Measurements from ENCODE around the gene MAML2.
A peak's percentile ranks its signal among the peaks of the same experiment; 100 is the strongest.

Gene MAML2

DNA sequence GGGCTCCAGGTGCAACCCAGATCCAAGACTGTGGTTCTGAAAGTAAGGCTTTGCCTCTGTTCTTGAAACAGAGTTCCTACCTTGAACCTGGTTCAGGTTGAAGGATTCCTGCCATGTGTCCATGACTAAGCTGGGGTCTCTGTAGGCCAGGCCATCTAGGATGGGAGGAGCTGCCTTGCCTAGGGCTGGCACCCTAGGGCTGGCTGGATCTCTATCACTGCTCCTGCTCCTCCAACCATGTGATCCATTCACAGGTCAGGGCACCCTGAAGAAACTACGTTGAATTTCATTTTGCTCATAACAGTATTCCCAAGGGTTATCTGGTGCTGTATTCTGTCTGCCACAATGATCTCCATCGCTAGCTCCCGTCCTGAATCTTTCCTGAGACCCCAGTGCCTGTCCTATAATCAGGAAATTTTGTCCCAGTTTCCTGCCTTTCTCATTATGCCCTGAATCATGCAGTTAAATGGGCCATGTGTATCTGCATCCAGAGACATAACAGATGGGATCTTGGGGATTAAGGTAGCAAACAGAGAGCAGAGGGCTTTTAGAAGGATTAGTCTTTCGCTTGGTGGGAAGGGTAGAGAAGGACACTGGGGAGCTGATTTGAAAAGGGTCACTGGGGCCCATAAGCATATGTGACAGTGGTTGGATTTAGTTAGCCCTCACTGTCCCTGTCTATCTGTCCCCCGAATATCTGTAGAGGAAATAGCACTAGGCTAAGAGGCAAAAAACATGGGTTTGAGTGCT, 320.9 kb downstream of the MAML2 start:
- no peak for DNase-seq

DNA sequence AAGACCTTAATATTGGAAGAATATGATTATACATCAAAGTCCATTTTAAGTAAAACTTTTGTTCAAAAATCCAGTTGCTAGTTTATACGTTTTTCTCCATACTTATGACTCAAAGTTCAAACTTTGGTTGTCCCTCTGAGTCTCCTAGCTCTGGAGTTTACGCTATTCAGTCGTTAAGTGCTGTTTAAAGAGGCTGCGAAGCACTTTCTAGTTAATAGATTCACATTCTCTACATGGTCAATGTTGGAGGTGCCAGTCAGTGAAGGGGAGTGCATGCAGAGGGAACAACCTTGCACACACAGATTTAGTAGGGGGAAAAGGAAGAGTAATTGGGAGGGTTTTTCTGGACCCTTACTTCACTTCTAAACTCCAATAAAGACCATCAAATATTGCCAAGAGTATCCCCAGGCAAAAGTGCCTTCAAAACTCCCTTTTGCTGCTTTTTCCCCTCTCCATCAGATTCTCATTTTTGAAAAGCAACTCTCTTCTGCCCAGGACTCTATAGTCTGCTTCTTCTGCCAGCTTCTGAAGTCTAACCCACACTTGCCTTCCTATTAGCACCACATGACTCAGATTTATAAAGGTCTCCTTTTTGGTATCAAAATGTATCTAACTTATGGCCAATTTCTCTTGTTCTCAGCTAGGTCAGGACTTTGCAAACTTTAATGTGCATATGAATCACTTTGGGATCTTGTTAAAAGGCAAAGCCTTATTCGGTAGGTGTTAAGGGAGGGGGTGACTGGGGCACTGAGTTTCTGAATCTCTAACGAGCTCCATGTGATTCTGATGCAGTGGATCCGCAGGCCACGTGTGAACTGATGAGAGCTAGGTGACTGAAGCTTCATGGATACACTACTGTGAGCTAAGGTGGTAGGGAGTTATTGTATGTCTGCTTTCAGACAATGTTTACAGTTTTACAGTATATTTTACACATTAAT, 322.9 kb downstream of the MAML2 start:
- no peak for DNase-seq

DNA sequence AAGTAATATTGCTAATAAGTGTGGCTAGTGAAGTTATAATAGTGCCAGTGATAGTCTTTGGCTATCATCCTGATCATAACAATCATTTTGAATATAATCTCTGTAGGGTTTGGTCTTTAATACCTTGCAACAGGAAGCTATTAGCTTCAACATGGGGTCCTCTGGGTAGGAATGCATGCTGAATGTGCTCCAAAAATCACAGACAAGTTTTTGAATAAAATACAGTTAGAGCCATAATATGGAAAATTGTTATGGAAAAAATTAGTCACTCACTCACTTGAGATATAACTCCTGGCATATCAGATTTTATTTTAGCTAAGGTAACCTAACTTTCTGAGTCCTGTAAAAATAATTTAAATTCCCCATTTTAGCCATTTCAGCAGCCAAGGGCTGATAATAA, 323.7 kb downstream of the MAML2 start:
- DNase-seq: no peak

DNA sequence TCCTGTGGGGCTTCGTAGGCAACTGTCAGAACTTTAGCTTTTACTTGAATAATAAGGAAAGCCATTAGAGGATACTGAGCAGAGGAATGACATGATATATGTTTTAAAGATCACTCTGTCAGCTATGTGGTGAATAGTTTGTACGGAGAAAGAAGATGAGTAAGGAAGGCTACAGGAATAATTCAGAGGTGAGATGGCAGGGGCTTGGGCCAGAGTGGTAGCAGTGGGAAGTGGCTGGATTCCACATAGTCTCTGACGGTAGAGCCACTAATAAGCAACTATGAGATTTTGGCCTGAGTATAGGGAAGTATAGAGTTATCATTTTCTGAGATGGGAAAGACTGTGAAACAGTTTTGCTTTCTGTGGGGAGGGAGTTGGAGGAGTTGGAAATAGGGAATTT, 325.1 kb downstream of the MAML2 start:
- no peak for DNase-seq

DNA sequence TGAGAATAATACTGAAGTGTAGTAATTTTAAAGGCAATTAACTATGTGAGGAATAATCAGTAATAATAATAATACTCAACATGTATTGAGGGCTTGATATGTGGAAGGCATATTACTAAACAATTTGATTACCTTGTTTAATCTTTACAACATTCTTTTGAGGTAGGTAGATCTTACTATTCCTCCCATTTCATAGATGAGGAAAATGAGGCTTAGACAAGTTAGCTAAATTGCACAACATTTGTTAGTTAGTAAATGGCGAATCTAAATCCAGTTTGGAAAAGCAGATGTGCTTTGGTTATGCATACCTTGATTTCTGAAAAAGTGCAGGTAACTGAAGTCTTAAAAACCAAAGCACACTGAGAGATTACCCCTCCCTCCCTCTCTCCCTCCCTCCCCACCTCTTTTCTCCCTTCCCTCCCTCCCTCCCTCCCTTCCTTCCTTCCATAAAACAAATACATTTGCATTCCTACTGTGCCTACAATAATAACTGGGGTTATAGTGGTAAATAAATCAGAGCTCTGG, 326.0 kb downstream of the MAML2 start:
- no peak for DNase-seq

DNA sequence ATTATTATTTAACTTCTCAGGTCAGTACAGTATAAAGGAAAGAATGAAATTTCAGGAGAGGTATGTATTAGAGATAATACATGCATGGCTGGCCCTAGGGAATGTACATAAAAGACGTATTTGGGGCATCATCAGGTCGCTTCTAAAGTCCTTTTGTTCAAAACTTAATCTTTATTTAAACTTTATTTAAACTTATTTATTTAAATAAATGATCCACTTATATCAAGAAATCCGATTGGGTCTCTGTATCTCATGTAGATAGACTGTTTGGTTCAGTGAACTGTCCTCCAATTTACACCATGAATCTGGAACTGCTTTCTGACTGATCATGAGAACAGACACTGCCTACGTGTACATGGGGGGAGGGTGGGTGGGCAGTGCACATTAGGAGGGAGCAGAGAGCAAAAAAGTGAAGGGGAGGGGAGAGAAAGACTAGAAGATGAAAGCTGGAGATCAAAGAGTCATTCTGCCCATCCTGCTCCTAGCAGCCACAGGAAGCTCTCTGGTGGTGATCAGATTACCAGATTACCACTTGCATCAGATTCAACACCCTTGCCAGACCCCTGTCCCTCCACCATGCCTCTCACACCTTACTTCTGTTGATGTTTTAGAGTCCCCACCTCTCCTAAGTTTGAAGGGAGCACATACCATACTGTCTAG, 327.0 kb downstream of the MAML2 start:
- no peak for DNase-seq

DNA sequence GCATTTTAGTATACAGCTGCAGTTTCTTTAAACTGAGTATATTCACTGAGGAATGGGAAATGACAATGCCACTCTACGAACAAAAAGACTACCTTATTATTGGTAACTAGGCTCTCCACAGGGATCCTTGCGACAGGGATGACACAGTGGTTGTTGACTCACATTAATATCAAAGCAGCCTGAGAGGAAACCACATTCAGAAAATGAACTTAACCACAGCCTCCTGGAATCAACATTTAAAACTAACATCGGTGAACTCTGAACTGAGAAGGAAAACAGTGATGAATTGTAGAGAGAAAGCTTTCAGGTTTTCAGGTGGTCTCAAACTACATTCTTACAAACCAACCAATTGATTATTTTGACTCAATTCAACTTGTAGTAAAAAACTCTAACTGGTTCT, 328.8 kb downstream of the MAML2 start:
- peak; percentile 20 for DNase-seq

DNA sequence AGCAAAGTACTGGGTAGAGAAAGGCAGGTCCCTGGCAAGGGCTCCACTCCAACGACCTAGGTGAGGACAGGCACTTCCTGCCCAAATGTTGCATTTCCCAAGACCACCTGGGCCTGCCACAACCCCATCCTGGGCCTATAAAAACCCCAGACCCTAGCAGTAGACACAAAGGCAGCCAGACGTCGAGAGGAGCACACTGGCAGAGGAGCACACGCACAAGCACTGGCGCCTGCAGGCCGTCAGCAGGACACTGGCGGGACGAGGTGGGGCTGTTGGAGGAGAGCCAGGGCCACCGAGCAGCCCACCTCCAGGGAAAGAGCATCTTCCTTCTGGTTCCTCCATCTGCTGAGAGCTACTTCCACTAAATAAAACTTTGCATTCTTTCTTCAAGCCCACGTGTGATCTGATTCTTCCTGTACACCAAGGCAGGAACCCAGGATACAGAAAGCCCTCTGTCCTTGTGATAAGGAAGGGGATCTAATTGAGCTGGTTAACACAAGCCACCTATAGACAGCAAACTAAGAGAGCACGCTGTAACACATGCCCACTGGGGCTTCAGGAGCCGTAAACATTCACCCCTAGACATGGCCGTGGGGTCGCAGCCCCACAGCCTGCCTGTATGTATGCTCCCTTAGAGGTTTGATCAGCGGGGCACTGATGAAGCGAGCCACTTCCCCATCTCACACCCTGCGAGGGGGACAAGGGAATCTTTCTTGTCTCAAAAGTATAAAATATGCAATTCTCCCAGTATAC, 329.4 kb downstream of the MAML2 start:
- DNase-seq: no peak

DNA sequence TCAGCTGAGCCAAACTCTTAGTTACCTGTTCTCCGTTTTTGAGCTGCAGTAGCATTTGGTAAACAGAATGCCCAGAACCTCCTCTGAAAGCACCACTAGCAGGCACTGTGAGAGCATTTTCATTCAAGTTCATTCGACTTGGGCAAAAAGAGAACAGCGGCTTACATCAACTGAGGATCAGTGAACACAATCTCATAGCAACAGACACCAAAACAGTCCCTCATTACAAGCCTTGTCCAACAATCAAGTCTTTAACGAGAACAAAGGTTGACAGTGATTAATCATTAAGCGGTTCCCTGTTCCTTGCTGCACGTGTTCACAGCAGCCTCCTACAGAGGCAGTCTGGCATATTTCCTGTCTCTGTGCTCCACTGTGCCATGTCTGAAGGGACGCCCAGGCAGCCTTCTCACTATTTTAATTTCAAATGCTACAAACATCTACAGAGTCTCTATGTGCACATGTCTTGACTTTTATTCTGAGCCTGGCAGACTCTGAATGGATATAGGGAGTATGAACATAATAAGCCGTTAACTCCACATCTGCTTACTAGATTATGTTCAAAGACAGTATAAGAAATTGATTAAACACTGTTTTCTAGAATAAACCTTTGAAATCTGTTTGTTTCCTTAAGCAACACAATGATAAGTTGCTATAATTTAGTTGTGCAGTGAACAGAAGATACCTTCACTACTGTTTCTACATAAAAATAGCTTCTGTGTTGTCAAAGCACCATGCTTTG, 330.7 kb downstream of the MAML2 start:
- DNase-seq: peak; percentile 41

DNA sequence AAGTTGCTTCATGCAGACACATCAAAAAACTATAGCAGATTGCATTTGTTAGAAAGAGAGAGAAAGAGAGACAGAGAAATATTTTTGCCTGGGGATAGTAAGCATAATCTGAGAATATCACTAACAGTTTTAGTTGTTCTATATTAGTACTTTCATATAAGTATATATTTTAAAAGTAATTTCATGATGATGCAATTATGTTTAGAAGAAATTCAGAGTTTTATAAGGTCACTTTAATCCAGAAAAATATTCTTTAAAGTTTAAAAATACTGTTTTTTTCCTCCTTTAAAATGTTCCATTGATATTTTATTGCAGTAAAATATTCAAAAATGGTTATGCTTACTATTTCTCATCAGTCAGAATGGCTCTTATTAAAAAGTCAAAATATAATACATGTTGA, 332.3 kb downstream of the MAML2 start:
- no peak for DNase-seq

DNA sequence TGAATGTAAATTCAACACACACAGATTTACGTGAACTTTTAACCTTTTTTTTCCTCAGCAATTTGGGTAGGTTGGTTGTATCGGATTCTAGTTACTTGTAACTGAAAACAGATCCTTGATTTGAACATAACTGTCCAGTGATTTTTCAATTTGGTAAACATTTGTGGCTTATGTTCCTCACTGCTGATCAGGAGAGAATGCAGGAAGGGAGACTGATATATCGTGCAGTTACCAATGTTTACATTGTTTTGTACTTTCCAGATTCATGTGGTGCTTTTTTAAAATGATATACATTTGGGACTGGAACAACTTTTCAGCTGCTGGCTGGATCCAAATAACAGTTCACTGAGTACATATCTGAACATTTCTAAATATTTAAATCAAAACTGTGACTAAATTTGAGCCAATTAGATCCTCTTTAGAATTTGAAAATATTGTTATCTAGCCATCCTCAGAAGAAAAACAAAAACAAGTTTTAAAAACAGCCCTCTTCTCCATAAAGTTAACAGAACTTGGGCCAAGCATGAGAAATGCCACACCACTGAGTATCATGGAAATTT, 334.8 kb downstream of the MAML2 start:
- no peak for DNase-seq

DNA sequence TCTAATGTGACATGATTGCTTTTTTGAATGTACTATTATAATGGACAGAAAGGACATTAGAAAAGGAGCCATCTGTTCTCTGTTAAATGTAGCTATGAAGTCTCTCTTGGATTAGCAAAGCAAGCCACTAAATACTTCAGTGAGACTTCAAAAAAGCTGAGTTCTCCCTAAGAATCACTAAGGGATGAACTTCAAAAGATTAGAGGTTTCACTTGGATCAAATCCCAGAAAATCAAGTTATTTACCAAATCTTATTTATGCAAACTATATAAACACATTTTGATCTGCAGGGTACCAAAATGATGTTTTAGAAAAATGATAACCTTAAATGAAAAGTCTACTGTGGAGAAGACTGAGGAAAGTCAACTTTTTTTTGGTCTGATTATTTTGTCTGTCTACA, 337.0 kb downstream of the MAML2 start:
- no peak for DNase-seq

DNA sequence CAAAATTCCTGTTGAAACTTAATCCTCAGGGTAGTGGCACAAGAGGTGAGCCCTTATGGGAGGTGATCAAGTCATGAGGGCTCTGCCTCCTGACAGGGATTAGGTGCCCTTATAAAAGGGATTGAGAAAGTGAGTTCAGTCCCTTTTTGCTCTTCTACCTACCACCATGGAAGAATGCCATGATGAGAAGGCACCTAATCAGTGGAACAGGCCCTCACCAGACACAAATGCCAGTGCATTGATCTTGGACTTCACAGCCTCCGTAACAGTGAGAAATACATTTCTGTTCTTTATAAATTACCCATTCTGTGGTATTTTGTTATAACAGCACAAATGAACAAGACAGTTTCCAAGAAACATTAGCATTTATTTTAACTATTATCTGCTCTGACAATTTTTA, 338.1 kb downstream of the MAML2 start:
- no peak for DNase-seq

DNA sequence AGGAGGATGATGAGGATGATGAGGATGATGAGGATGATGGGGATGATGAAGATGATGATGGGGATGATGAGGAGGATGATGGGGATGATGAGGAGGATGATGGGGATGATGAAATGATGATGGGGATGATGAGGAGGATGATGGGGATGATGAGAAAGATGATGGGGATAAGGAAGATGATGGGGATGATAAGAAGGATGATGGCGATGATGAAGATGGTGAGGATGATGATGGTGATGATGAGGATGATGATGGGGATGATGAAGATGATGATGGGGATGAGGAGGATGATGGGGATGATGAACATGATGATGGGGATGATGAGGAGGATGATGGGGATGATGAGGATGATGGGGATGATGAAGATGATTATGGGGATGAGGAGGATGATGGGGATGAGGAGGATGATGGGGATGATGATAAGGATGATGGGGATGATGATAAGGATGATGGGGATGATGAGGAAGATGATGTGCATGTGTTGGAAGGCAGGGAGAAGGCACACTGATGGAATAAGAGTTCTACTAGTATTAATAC, 340.2 kb downstream of the MAML2 start:
- no peak for DNase-seq

DNA sequence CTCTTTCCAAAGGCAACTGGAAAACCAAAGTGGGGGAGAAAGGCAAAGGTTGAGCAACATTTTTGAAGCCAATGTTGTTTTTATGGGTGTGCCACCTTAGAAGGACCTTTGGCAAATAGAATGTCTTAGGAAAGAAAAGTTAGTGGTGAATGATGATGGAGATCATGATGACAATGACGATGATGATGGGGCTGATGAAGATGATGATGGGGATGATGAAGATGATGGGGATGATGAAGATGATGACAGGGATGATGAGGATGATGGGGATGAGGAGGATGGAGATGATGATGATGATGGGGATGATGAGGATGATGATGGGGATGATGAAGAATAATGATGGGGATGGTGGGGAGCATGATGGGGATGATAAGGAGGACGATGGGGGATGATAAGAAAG, 340.7 kb downstream of the MAML2 start:
- no peak for DNase-seq

DNA sequence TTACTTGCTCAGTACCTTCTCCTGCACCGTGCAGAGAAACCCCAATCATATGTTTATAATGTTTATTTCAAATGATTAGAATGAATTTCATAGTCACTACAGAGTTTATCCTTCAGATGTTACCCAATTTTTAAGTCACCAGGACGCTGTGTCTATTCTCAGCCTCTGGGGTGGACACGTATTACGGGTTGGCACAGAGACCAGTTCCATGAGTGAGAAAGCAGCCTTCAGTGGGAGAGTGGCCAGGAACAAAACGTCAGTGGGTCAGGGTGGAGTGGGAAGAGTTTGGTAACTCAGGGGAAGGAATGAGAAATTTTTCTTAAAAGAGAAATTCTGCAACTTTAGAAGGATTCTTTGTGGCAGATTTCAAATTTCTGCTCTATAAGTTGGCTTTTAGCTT, 342.0 kb downstream of the MAML2 start:
- no peak for DNase-seq

DNA sequence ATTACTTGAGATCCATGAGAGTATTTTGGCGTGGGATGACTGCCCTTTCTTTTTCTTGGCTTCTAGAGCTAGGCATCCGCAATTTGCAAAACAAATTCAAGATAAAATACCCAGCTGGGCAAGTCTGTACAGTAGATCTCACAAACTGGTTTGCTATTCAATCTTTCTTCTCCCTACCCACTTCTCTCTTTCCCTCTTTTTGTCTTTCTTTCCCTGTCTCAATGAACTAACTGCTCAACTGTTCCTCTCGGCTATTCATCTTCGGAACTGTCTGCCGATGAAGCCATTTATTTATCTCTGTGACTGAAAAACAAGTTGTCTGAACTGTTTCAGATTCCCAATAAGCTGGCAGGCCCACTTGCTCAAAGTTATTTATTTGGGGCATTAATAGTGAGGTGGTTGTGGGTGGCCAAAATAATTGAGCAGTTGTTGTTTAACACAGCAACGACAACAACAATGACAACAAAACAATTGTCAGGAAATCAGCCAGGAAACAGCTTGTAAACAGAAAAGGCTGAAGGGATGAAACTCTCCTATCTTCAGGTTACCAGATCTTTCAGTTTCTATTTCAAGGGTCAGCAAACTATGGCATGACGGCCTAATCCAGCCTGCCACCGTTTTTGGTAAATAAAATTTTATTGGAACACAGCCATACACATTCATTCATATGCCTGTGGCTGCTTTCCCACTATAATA, 343.1 kb downstream of the MAML2 start:
- DNase-seq: no peak

DNA sequence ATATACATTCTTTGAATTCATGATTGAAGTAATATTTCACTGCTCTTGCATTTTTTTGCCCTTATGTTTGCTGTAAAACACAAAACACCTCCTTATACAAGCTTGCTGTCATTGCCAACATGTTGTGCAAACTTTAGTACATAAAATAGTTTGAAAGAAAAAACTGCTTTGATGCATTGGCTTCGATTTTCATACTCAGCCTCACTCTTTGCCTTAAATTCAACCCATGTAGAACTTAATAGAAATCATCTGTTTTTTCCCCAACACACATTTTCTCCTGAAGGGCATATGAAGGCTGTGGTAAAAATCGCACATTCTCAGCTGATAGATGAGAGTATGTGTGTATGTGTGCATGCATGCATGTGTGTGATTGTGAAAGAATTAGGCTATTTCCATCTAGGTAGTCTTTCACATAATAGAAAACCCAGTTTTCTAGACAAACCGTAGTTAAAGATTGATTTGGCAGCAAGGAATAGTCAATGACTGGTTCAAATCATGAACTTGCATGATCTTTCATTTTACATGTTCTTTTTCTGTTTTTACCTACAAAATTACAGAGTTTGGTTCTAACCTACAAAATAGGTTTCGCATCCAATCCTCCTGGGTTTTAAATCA, 346.3 kb downstream of the MAML2 start:
- no peak for DNase-seq

DNA sequence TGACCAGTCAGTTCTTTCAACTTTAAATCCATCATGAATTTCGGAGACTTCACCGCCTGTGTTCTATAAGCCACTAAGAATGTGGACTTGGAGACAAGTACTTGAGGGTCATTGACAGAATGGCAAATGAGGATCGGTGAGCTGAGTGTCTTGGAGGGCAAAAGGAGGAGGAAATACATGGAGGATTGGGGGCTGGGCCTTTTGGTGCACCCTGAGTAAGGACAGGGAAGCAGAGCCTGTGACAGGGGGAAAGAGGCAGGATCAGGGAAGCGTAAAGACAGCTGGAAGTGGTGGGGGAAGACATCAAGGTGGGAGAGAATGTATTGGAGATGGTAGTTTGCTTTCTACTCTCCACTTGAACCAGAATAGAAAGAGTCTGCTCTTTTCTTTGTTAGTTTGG, 348.7 kb downstream of the MAML2 start:
- no peak for DNase-seq

All from activated T-cell treated with anti-CD3 and anti-CD28 coated beads for 4 hours (primary cell).